Measurements from ENCODE around the gene AUTS2. TPM values are rescaled to one million over a fixed set of nuclear protein-coding genes. Genes with fewer than 3 reads are reported as not detected.
A peak's percentile ranks its signal among the peaks of the same experiment; 100 is the strongest.

The AUTS2 gene
- total and polyA plus RNA-seq, 2 experiments from 2014 or later, result 3.0 to 4.4 TPM

DNA sequence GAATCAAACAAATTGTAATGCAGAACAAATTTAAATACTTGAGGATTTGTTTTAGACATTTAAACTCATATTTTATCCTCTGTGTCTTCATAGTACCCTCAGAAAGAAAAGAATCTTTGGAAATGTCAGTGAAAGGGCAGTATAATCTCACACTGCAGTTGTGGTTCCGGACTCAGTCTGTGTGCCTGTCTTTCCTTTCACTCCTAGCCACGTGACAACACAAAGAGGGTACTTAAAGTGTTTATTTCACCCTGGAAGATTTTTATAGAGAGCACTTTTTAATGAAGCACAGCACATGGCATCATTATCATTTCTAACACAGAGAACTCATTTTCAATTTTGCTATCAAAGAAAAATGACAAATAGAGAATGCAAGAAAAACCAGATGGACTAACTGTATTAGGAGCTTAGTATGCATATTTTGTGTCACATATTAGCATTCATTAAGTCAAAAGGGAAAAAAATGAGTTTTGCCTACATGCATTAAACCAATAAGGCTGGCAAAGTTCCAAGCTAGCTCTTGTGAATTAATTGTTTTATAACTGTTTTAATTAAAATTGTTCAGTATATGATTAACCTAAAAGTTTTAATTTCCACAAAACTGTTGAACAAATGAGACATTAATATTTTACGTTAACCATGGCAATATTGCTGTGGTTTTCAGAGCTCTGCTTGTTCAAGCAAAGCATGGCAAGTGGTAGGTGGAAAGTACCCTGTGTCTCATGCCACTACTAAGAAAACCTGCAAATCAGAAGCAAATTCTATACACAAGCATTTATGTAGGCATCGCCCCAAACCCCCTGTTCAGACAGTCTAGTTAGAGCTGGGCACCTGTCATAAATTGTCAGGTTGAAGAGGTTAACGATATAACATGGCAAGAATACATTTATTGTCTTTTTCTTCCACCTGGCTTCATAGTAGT lies 65.9 kb downstream of the AUTS2 start:
- H3K27me3 ChIP-seq (replicated peaks; ENCODE audit: insufficient read depth), result no peaks in the 10 kb centered on the region
- no peaks in the 10 kb centered on the region for H3K9me3 ChIP-seq (ENCODE audit: low read depth)
- no peak for TF ChIP-seq EZH2 (IDR thresholded peaks at IDR 0.05; ENCODE audit: insufficient read depth, poor library complexity, severe bottlenecking)
- TF ChIP-seq EZH2phosphoT487 (IDR thresholded peaks at IDR 0.05; ENCODE audit: insufficient read depth, low read depth), result no peak
- 69 to 70% methylated on average over 5 of the region's 5 CpGs for WGBS, 2 experiments (ENCODE audit: low coverage in 1 of 2, low lambda C conversion rate in 2 of 2, missing lambda C conversion rate in 2 of 2)
- H3K36me3 ChIP-seq (ENCODE audit: low read depth), result no peaks in the 10 kb centered on the region
- DNase-seq, result no peak
- no peak overlapping the region for H2AFZ ChIP-seq
- no peak overlapping the region for H3K4me2 ChIP-seq (ENCODE audit: unreplicated experiment)
- H3F3A ChIP-seq (ENCODE audit: insufficient read depth), result no peaks in the 10 kb centered on the region
- H3K9me2 ChIP-seq (ENCODE audit: insufficient read depth), result no peaks in the 10 kb centered on the region
- H3K4me1 ChIP-seq (ENCODE audit: insufficient read depth), result no peaks in the 10 kb centered on the region
- H4K20me1 ChIP-seq (ENCODE audit: insufficient read depth), result no peaks in the 10 kb centered on the region
- in situ Hi-C loops (cut with MboI), result no loop called here
- no peaks in the 10 kb centered on the region for H3K79me2 ChIP-seq (ENCODE audit: insufficient read depth)
- H3K4me3 ChIP-seq, result no peak overlapping the region
- H3K9ac ChIP-seq, result no peak overlapping the region
- H3K27ac ChIP-seq, result no peak overlapping the region

DNA sequence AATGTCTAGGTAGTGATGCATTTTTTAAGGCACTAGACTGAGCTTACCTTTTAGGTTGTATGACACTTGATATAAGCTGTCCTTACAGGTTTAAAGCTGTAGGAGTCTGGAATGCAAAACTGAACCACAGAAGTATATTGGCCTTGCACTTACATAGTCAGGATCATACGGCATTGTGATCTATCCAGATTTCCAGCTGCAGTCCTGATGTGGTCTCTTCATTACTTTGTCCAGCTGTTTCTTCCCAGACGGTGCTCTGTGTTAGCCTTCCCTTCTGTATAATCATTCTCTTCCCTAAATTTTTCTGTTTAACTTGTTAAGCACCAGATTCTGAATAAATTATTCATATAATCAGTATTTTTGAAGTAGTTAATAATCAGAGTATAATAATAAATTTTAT lies 67.1 kb downstream of the AUTS2 start:
- H3K36me3 ChIP-seq (ENCODE audit: low read depth), result no peaks in the 10 kb centered on the region
- DNase-seq, result no peak
- no peaks in the 10 kb centered on the region for H3F3A ChIP-seq (ENCODE audit: insufficient read depth)
- H2AFZ ChIP-seq, result no peak overlapping the region
- no peak overlapping the region for H3K4me3 ChIP-seq
- H3K79me2 ChIP-seq (ENCODE audit: insufficient read depth), result no peaks in the 10 kb centered on the region
- H3K9me3 ChIP-seq (ENCODE audit: low read depth), result no peaks in the 10 kb centered on the region
- in situ Hi-C loops (cut with MboI), result no loop called here
- H3K9me2 ChIP-seq (ENCODE audit: insufficient read depth), result no peaks in the 10 kb centered on the region
- TF ChIP-seq EZH2phosphoT487 (IDR thresholded peaks at IDR 0.05; ENCODE audit: insufficient read depth, low read depth) (no peak), EZH2 (IDR thresholded peaks at IDR 0.05; ENCODE audit: insufficient read depth, poor library complexity, severe bottlenecking) (no peak)
- H3K9ac ChIP-seq, result no peak overlapping the region
- H3K27me3 ChIP-seq (replicated peaks; ENCODE audit: insufficient read depth), result no peaks in the 10 kb centered on the region
- H3K4me1 ChIP-seq (ENCODE audit: insufficient read depth), result no peaks in the 10 kb centered on the region
- no peaks in the 10 kb centered on the region for H4K20me1 ChIP-seq (ENCODE audit: insufficient read depth)
- no peak overlapping the region for H3K4me2 ChIP-seq (ENCODE audit: unreplicated experiment)
- 49 to 58% methylated on average over 2 of the region's 2 CpGs for WGBS, 2 experiments (ENCODE audit: low coverage in 1 of 2, low lambda C conversion rate in 2 of 2, missing lambda C conversion rate in 2 of 2)
- no peak overlapping the region for H3K27ac ChIP-seq

DNA sequence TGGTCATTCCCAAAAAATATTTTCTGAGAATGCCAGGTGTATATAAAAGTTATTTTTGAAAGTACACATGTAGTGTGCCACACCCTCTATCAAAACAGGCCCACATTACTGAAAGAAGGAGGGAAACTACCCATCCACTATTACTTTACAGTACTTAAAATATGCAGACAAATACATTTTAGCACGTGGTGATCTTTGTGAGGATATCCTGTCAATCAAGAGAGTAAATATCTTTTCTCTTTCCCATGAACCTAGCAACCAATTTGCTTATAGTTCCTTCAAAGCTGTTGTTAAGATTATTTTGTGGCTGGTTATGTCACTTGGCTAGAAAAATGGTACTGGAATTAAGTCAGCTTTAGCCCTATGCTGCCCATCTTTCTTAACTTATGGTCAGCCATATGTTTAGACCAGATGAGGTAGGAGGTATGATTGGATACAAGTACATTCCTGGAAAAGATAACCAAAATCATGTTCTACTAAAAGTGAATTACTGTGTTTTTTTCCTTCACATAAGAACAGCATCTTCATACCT lies 70.1 kb downstream of the AUTS2 start:
- H3K27ac ChIP-seq, result no peak overlapping the region
- H3K9me3 ChIP-seq (ENCODE audit: low read depth), result no peaks in the 10 kb centered on the region
- peaks cover 4% of the 10 kb centered on the region; the same call in 1 of the 2 replicates for H3K4me1 ChIP-seq (ENCODE audit: insufficient read depth)
- no peak for DNase-seq
- TF ChIP-seq EZH2phosphoT487 (IDR thresholded peaks at IDR 0.05; ENCODE audit: insufficient read depth, low read depth), result no peak
- TF ChIP-seq EZH2 (IDR thresholded peaks at IDR 0.05; ENCODE audit: insufficient read depth, poor library complexity, severe bottlenecking), result no peak
- in situ Hi-C loops (cut with MboI), result no loop called here
- no peaks in the 10 kb centered on the region for H3K9me2 ChIP-seq (ENCODE audit: insufficient read depth)
- H2AFZ ChIP-seq, result no peak overlapping the region
- H3K4me3 ChIP-seq, result no peak overlapping the region
- 28 to 61% methylated on average over 1 of the region's 1 CpG for WGBS, 2 experiments (ENCODE audit: low coverage in 1 of 2, low lambda C conversion rate in 2 of 2, missing lambda C conversion rate in 2 of 2)
- no peaks in the 10 kb centered on the region for H3K79me2 ChIP-seq (ENCODE audit: insufficient read depth)
- H3K9ac ChIP-seq, result no peak overlapping the region
- H3F3A ChIP-seq (ENCODE audit: insufficient read depth), result no peaks in the 10 kb centered on the region; the same call in 1 of the 2 replicates
- H3K36me3 ChIP-seq (ENCODE audit: low read depth), result no peaks in the 10 kb centered on the region
- H3K27me3 ChIP-seq (replicated peaks; ENCODE audit: insufficient read depth), result no peaks in the 10 kb centered on the region
- H3K4me2 ChIP-seq (ENCODE audit: unreplicated experiment), result no peak overlapping the region
- H4K20me1 ChIP-seq (ENCODE audit: insufficient read depth), result no peaks in the 10 kb centered on the region

DNA sequence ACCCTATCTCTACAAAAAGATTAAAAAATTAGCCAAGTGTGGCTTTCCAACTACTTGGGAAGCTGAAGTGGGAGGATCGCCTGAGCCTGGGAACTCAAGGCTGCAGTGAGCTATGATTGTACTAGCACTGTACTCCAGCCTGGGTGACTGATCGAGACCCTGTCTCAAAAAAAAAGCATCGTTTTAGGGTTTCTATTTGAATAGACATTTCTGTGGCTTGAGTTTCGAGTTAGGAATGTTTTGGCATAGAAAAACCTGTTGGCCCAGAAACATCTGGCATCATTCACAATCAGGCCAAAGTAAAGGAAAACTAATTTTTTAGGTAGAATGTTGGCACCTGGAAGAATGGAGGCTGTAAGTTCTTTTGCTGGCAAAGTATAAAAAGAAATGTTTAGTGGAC lies 72.4 kb downstream of the AUTS2 start:
- Histone ChIP-seq H3K36me3 (ENCODE audit: low read depth) (no peaks in the 10 kb centered on the region), H3K27ac (no peak overlapping the region), H3K79me2 (ENCODE audit: insufficient read depth) (no peaks in the 10 kb centered on the region), H3K9ac (no peak overlapping the region), H3K4me3 (no peak overlapping the region), H3K27me3 (replicated peaks; ENCODE audit: insufficient read depth) (no peaks in the 10 kb centered on the region), H3K9me2 (ENCODE audit: insufficient read depth) (no peaks in the 10 kb centered on the region), H4K20me1 (ENCODE audit: insufficient read depth) (no peaks in the 10 kb centered on the region), H3K4me1 (ENCODE audit: insufficient read depth) (peaks cover 4% of the 10 kb centered on the region; the same call in 1 of the 2 replicates), H2AFZ (no peak overlapping the region), H3K9me3 (ENCODE audit: low read depth) (no peaks in the 10 kb centered on the region), H3K4me2 (ENCODE audit: unreplicated experiment) (no peak overlapping the region), H3F3A (ENCODE audit: insufficient read depth) (no peaks in the 10 kb centered on the region; the same call in 1 of the 2 replicates)
- TF ChIP-seq EZH2phosphoT487 (IDR thresholded peaks at IDR 0.05; ENCODE audit: insufficient read depth, low read depth), result no peak
- peak; percentile 49 for DNase-seq
- in situ Hi-C loops (cut with MboI), result no loop called here
- 42% methylated on average over 4 of the region's 4 CpGs for WGBS, 2 experiments (ENCODE audit: low coverage in 1 of 2, low lambda C conversion rate in 2 of 2, missing lambda C conversion rate in 2 of 2)

Measured in GM23248 (cell line).